Adrenal gland (tissue), 12 donors: ENCODE data around the gene CTPS1. TPM values are rescaled to one million over a fixed set of nuclear protein-coding genes. Genes with fewer than 3 reads are reported as not detected.

Experiments
- DNase-seq, 7 donors: peaks; one replicate each; pipeline ENCODE4 v3.0.0-alpha.2; 2019 to 2020
- H3K27ac ChIP-seq, 5 donors: fragments of 200-600 bp; sonication (generic) in 4 of 5; 1 replicate in 3 of 5; 2 replicates in 2 of 5; pipeline versions ENCODE4 v1.5.1 to v1.8.0; 2016 to 2020; ENCODE audit warnings: mild to moderate bottlenecking in 1 of 5
- H3K27me3 ChIP-seq: fragments of 200-600 bp; 2 replicates; pipeline ENCODE4 v1.8.0; 2021
- H3K36me3 ChIP-seq, 2 donors: fragments of 200-600 bp; replicated peaks in 1 of 2; 1 replicate in 1 of 2; 2 replicates in 1 of 2; pipeline versions ENCODE4 v1.5.1 to v1.8.0; 2018 to 2022
- H3K4me1 ChIP-seq, 2 donors: fragments of 200-600 bp; replicated peaks in 1 of 2; 1 replicate in 1 of 2; 2 replicates in 1 of 2; pipeline versions ENCODE4 v1.5.1 to v1.8.0; 2018 to 2021
- H3K4me3 ChIP-seq, 4 donors: fragments of 200-600 bp; sonication (generic) in 3 of 4; one replicate each; pipeline ENCODE4 v1.5.1; 2016 to 2018
- H3K9me3 ChIP-seq, 3 donors: fragments of 200-600 bp; sonication (generic) in 1 of 3; replicated peaks in 1 of 3; 1 replicate in 2 of 3; 2 replicates in 1 of 3; pipeline versions ENCODE4 v1.5.1 to v1.8.0; 2016 to 2021
- CTCF ChIP-seq, 6 experiments: fragments of 450-650 bp in 4 of 6; fragments of 200-600 bp in 2 of 6; sonication (generic) in 1 of 6; IDR thresholded peaks; 1 replicate in 5 of 6; 2 replicates in 1 of 6; pipeline versions ENCODE4 v1.5.1 to v1.8.0; 2016 to 2021; ENCODE audit warnings: antibody characterized with exemption in 6 of 6, mild to moderate bottlenecking in 2 of 6, moderate library complexity in 1 of 6
- POLR2A ChIP-seq, 2 donors: fragments of 450-650 bp; IDR thresholded peaks; one replicate each; pipeline ENCODE4 v1.6.1; 2017; ENCODE audit warnings: antibody characterized with exemption in 2 of 2, mild to moderate bottlenecking in 2 of 2, moderate library complexity in 1 of 2
- WGBS, 4 donors: extraction: QIAGEN DNeasy Blood & Tissue Kit in 2 of 4; methylation state at CpG; one replicate each; pipeline versions ENCODE4 v1.1.5 to v1.1.7; 2013 to 2017; 5-methylcytosine and 5-hydroxymethylcytosine counted together
- intact Hi-C, 2 donors: fragments of 100-400 bp; cut with DNase I; formaldehyde crosslinking; loops; one replicate each; pipeline versions ENCODE4 v1.14.1 to v1.15.0; 2022 to 2023
- polyA plus RNA-seq, 3 donors: library from polyadenylated mRNA; stranded (reverse); fragments of 200-250 nt in 2 of 3; fragments of 350-450 nt in 1 of 3; fragmentation: Illumina TruSeq in 1 of 3; extraction: RNeasy Lipid Tissue Mini Kit (QIAGEN cat#74804) in 1 of 3; gene quantifications; one replicate each; pipeline ENCODE4 v1.2.3, GENCODE V29; 2013 to 2014
- total RNA-seq, 9 donors: library from RNA; depleted of rRNA in 4 of 9; stranded (reverse); fragments of >200 nt in 4 of 9; fragments of 120-200 nt in 1 of 9; fragmentation: NEBNext Ultra II Directional in 1 of 9; extraction: Animal tissue kit (Norgen Biotek cat#: 25700) in 1 of 9; gene quantifications; one replicate each; pipeline versions ENCODE4 v1.1.0 to v1.2.4, GENCODE V29; 2013 to 2023
- donor health status: healthy with polysubstance abuse.
- donor health status: Bipolar disorder and iron deficiency.
- donor health status: DM: yes; HTN: yes; CAD: no.
- donor health status: DM: no; HTN: no; CAD: no.
- donor health status: DM: no; HTN: no; CAD: no.
- donor health status: DM: yes; HTN: yes; CAD: no.

Gene CTPS1
- total and polyA plus RNA-seq, 12 donors: 12.2 to 49.4 (median 26.1) TPM

GRCh38 chr1:41015281-41015896 is 35.9 kb downstream of the CTPS1 start:
- peaks cover 0 to 32% of the 10 kb centered on the region in 2 donors for H3K36me3 ChIP-seq
- H3K9me3 ChIP-seq: no peaks in the 10 kb centered on the region
- no peak overlapping the region for H3K4me3 ChIP-seq
- no peak overlapping the region for H3K27ac ChIP-seq
- intact Hi-C loops: no loop called here
- WGBS, 4 donors: 81 to 92% (median 87%) methylated on average over 2 to 5 of the region's 5 CpGs
- no peak for DNase-seq
- peaks cover 0 to 4% of the 10 kb centered on the region in 2 donors for H3K4me1 ChIP-seq
- no peaks in the 10 kb centered on the region for H3K27me3 ChIP-seq
- no peak for TF ChIP-seq POLR2A (IDR thresholded peaks at IDR 0.05)
- no peak for TF ChIP-seq CTCF (IDR thresholded peaks at IDR 0.05)

GRCh38 chr1:41015897-41016470 is 36.5 kb downstream of the CTPS1 start:
- no peak overlapping the region for H3K4me3 ChIP-seq
- TF ChIP-seq CTCF (IDR thresholded peaks at IDR 0.05) (no peak), POLR2A (IDR thresholded peaks at IDR 0.05) (no peak)
- H3K9me3 ChIP-seq: no peaks in the 10 kb centered on the region
- intact Hi-C loops: no loop called here
- peaks cover 0 to 4% of the 10 kb centered on the region in 2 donors for H3K4me1 ChIP-seq
- DNase-seq: no peak
- WGBS, 4 donors: 89 to 96% (median 93%) methylated on average over 9 to 13 of the region's 13 CpGs
- no peak overlapping the region for H3K27ac ChIP-seq
- no peaks in the 10 kb centered on the region for H3K27me3 ChIP-seq
- peaks cover 0 to 26% of the 10 kb centered on the region in 2 donors for H3K36me3 ChIP-seq

GRCh38 chr1:41017141-41018017 is 37.9 kb downstream of the CTPS1 start:
- H3K4me3 ChIP-seq: no peak overlapping the region
- intact Hi-C loops: no loop called here
- no peak for DNase-seq
- peaks cover 0 to 12% of the 10 kb centered on the region in 2 donors for H3K4me1 ChIP-seq
- no peak for TF ChIP-seq POLR2A (IDR thresholded peaks at IDR 0.05)
- no peak for TF ChIP-seq CTCF (IDR thresholded peaks at IDR 0.05)
- no peaks in the 10 kb centered on the region for H3K27me3 ChIP-seq
- H3K27ac ChIP-seq: no peak overlapping the region
- 94 to 97% (median 96%) methylated on average over 21 to 44 of the region's 44 CpGs for WGBS, 4 donors
- H3K36me3 ChIP-seq: peaks cover 0 to 12% of the 10 kb centered on the region in 2 donors
- no peaks in the 10 kb centered on the region for H3K9me3 ChIP-seq

GRCh38 chr1:41018018-41018410 is 38.5 kb downstream of the CTPS1 start:
- no peak for TF ChIP-seq CTCF (IDR thresholded peaks at IDR 0.05)
- TF ChIP-seq POLR2A (IDR thresholded peaks at IDR 0.05): no peak
- no peak for DNase-seq
- Histone ChIP-seq H3K27ac (no peak overlapping the region), H3K4me1 (peaks cover 0 to 12% of the 10 kb centered on the region in 2 donors), H3K4me3 (no peak overlapping the region), H3K27me3 (no peaks in the 10 kb centered on the region), H3K9me3 (no peaks in the 10 kb centered on the region), H3K36me3 (peaks cover 0 to 6% of the 10 kb centered on the region in 2 donors)
- intact Hi-C loops: no loop called here
- 84 to 96% (median 90%) methylated on average over 7 to 8 of the region's 8 CpGs for WGBS, 4 donors
